WERI-Rb-1 (cell line): Measurements from ENCODE around the gene GPRASP2.

ENCODE experiments used
- DNase-seq: peaks from one replicate; pipeline ENCODE4 v3.0.0-alpha.2; 2020
- H3K27ac ChIP-seq: fragments of 250-450 bp; sonication (Bioruptor Pico); 2 replicates; pipeline ENCODE4 v1.5.1; 2020; ENCODE audit warnings: mild to moderate bottlenecking, moderate library complexity
- H3K27me3 ChIP-seq: fragments of 250-450 bp; sonication (Bioruptor Pico); 2 replicates; pipeline ENCODE4 v1.5.1; 2021; ENCODE audit warnings: mild to moderate bottlenecking, low read depth, moderate library complexity; ENCODE audit not compliant: insufficient read depth, severe bottlenecking
- H3K36me3 ChIP-seq: fragments of 250-450 bp; sonication (Bioruptor Pico); 2 replicates; pipeline ENCODE4 v1.5.1; 2020; ENCODE audit warnings: mild to moderate bottlenecking, moderate library complexity
- H3K4me3 ChIP-seq: 2 replicates; pipeline ENCODE4 v1.5.1; 2011; ENCODE audit warnings: low read depth, mild to moderate bottlenecking, control low read depth, low read length
- H3K9me3 ChIP-seq: fragments of 250-450 bp; sonication (Bioruptor Pico); 2 replicates; pipeline ENCODE4 v1.5.1; 2021; ENCODE audit warnings: mild to moderate bottlenecking, moderate library complexity; ENCODE audit not compliant: severe bottlenecking
- CTCF ChIP-seq: IDR thresholded peaks from 2 replicates; pipeline ENCODE4 v1.5.1; 2011; ENCODE audit warnings: low read depth, mild to moderate bottlenecking, control low read depth, inconsistent platforms, low read length

Gene GPRASP2

DNA sequence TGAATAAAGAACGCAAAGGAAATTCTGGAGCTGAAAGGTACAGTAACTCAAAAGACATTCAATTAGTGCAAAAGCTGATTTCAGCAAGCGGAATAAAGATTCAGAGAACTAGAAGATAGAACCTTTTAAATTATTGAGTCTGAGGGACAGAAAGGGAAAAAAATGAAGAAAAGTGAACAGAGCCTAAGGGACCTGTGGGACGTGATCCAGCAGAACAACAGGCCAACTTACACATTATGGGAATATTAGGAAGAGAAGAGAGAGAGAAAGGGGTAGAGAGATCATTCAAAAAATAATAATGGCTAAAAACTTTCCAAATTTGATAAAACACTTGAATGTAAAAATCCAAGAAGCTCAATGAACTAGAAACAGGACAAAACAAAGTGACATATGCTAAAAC lies 17.5 kb upstream of the GPRASP2 start:
- Histone ChIP-seq H3K9me3 (peaks cover 5% of the 10 kb centered on the region), H3K36me3 (no peaks in the 10 kb centered on the region), H3K27ac (no peak overlapping the region), H3K27me3 (no peaks in the 10 kb centered on the region), H3K4me3 (no peak overlapping the region)
- TF ChIP-seq CTCF: no peak
- DNase-seq: no peak

- Histone ChIP-seq H3K27me3 (no peaks in the 10 kb centered on the region), H3K27ac (no peak overlapping the region), H3K9me3 (peaks cover 5% of the 10 kb centered on the region), H3K36me3 (no peaks in the 10 kb centered on the region), H3K4me3 (no peak overlapping the region)
- no peak for TF ChIP-seq CTCF
- no peak for DNase-seq
These were observed 15.9 kb upstream of the GPRASP2 start for GRCh38 chrX:102696306-102696705.

GRCh38 chrX:102697494-102697893 lies 14.8 kb upstream of the GPRASP2 start:
- H3K4me3 ChIP-seq: no peak overlapping the region
- no peaks in the 10 kb centered on the region for H3K27me3 ChIP-seq
- H3K27ac ChIP-seq: no peak overlapping the region
- H3K9me3 ChIP-seq: no peaks in the 10 kb centered on the region
- no peak for TF ChIP-seq CTCF
- H3K36me3 ChIP-seq: no peaks in the 10 kb centered on the region
- no peak for DNase-seq

DNA sequence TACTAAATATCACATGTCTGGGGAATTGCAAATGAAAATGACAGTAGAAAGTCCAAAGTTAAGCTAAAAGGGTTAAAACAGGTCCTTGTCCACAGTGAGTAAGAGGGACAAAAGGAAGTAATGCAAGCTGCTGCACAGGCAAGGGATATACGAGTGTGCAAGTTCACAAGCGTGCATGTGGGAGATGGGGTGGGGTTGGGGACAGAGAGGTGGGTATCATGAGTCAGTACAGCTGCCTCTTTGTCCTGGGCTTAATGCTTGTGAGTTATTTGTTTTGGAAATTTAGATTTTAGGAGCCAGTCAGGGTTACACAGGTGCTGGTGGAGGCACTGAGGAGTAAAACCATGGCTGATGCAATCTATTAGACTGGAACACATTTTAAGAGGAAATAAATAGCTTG lies 3.3 kb upstream of the GPRASP2 start:
- Histone ChIP-seq H3K27me3 (peaks cover 5% of the 10 kb centered on the region), H3K9me3 (no peaks in the 10 kb centered on the region), H3K27ac (no peak overlapping the region), H3K36me3 (peaks cover 2% of the 10 kb centered on the region; the same call in 1 of the 2 replicates), H3K4me3 (no peak overlapping the region)
- no peak for TF ChIP-seq CTCF
- no peak for DNase-seq

GRCh38 chrX:102711872-102712215 lies 404 bp upstream of the GPRASP2 start:
- H3K4me3 ChIP-seq: peak overlapping the region; percentile 54
- no peak for DNase-seq

More at GRCh38 chrX:102711872-102712215, 404 bp upstream of the GPRASP2 start:
- H3K9me3 ChIP-seq: no peaks in the 10 kb centered on the region
- H3K36me3 ChIP-seq: peaks cover 3% of the 10 kb centered on the region; the same call in 1 of the 2 replicates
- H3K27ac ChIP-seq: peak overlapping the region; percentile 51
- peaks cover 3% of the 10 kb centered on the region for H3K27me3 ChIP-seq
- no peak for TF ChIP-seq CTCF
